GM12878 (cell line): ENCODE results near the gene ATP5PO. TPM values are rescaled to one million over a fixed set of nuclear protein-coding genes. Genes with fewer than 3 reads are reported as not detected.

Experiments
- ATF2 ChIP-seq: IDR thresholded peaks from 2 replicates; pipeline ENCODE4 v1.6.1; 2012; ENCODE audit warnings: low read length, inconsistent platforms
- CBFB ChIP-seq: IDR thresholded peaks from 2 replicates; pipeline ENCODE4 v1.6.1; 2016; ENCODE audit warnings: antibody characterized with exemption, low read depth
- CBX5 ChIP-seq: sonication (generic); IDR thresholded peaks from 2 replicates; pipeline ENCODE4 v1.6.1; 2016; ENCODE audit warnings: low read depth, moderate library complexity, mild to moderate bottlenecking, inconsistent platforms
- E4F1 ChIP-seq: fragments of 450-650 bp; IDR thresholded peaks from 2 replicates; pipeline ENCODE4 v1.6.1; 2018; ENCODE audit warnings: borderline replicate concordance, mild to moderate bottlenecking; ENCODE audit not compliant: partially characterized antibody
- EED ChIP-seq: sonication (generic); IDR thresholded peaks from 2 replicates; pipeline ENCODE4 v1.6.1; 2016; ENCODE audit warnings: antibody characterized with exemption, low read depth
- IRF5 ChIP-seq: fragments of 450-650 bp; IDR thresholded peaks from 2 replicates; pipeline ENCODE4 v1.6.1; 2017; ENCODE audit warnings: borderline replicate concordance
- JUNB ChIP-seq: IDR thresholded peaks from 2 replicates; pipeline ENCODE4 v1.6.1; 2016; ENCODE audit warnings: antibody characterized with exemption, mild to moderate bottlenecking
- MLLT1 ChIP-seq: fragments of 450-650 bp; IDR thresholded peaks from 2 replicates; pipeline ENCODE4 v1.6.1; 2016; ENCODE audit warnings: mild to moderate bottlenecking
- MTA3 ChIP-seq: IDR thresholded peaks from 2 replicates; pipeline ENCODE4 v1.6.1; 2012; ENCODE audit warnings: low read length, inconsistent platforms, borderline replicate concordance
- MYC ChIP-seq: IDR thresholded peaks from 2 replicates; pipeline ENCODE4 v1.6.1; 2011; ENCODE audit warnings: mild to moderate bottlenecking, low read length, moderate library complexity, inconsistent platforms; ENCODE audit not compliant: insufficient read depth, insufficient replicate concordance, insufficient read length, severe bottlenecking
- NRF1 ChIP-seq: conservative IDR thresholded peaks from 2 replicates; pipeline ENCODE4 v1.6.1; 2011; ENCODE audit warnings: mild to moderate bottlenecking, low read depth, low read length, improper control_type of control experiment
- SKIL ChIP-seq: fragments of 450-650 bp; IDR thresholded peaks from 2 replicates; pipeline ENCODE4 v1.6.1; 2017; ENCODE audit warnings: mild to moderate bottlenecking, low read depth, inconsistent platforms; ENCODE audit not compliant: poor library complexity, severe bottlenecking
- SP1 ChIP-seq: IDR thresholded peaks from one replicate; pipeline ENCODE4 v1.6.1; 2011; ENCODE audit warnings: low read depth, low read length
- STAT3 ChIP-seq: IDR thresholded peaks from 2 replicates; pipeline ENCODE4 v1.6.1; 2011; ENCODE audit warnings: low read depth, low read length, improper control_type of control experiment
- SUZ12 ChIP-seq: fragments of 200-600 bp; sonication (generic); IDR thresholded peaks from one replicate; pipeline ENCODE4 v1.6.1; 2018; ENCODE audit warnings: antibody characterized with exemption, mild to moderate bottlenecking; ENCODE audit not compliant: unreplicated experiment
- TAF1 ChIP-seq: IDR thresholded peaks from 2 replicates; pipeline ENCODE4 v1.6.1; 2011; ENCODE audit warnings: mild to moderate bottlenecking, low read depth, low read length, borderline replicate concordance
- TCF12 ChIP-seq: IDR thresholded peaks from 2 replicates; pipeline ENCODE4 v1.6.1; 2011; ENCODE audit warnings: low read depth, mild to moderate bottlenecking, low read length
- USF1 ChIP-seq: IDR thresholded peaks from 2 replicates; pipeline ENCODE4 v1.6.1; 2011; ENCODE audit warnings: borderline replicate concordance, low read depth, mild to moderate bottlenecking, moderate library complexity, mixed read lengths, low read length; ENCODE audit not compliant: insufficient read depth; ENCODE audit errors: extremely low read length
- YY1 ChIP-seq: IDR thresholded peaks from 2 replicates; pipeline ENCODE4 v1.6.1; 2011; ENCODE audit warnings: low read depth, mild to moderate bottlenecking, low read length
- polyA plus RNA-seq, 11 experiments: library from polyadenylated mRNA; depleted of rRNA in 4 of 11; unstranded in 6 of 11; stranded (reverse) in 5 of 11; fragments of >200 nt; fragmentation: Nextera tagmentation in 4 of 11; fragmentation: Illumina TruSeq in 1 of 11; extraction: Ambion mirVana in 4 of 11; extraction: Trizol in 1 of 11; gene quantifications; 1 replicate in 1 of 11; 2 replicates in 10 of 11; pipeline versions ENCODE4 v1.2.1 to v1.2.3, GENCODE V29; 2011 to 2016; ENCODE audit warnings: inconsistent platforms in 2 of 11, missing spikeins in 2 of 11, low read depth in 1 of 11
- total RNA-seq, 4 experiments: library from RNA; depleted of rRNA in 3 of 4; stranded (reverse); fragments of >200 nt in 3 of 4; fragmentation: Illumina TruSeq in 1 of 4; extraction: Trizol in 1 of 4; gene quantifications; 2 replicates each; pipeline versions ENCODE4 v1.2.1 to v1.2.3, GENCODE V29; 2013 to 2021

ATP5PO gene
- total and polyA plus RNA-seq, 10 of the 15 experiments (the other 5 are each of a cell fraction or from before 2014, with no cell fraction given): 251 to 1,656 (median 470) TPM

GRCh38 chr21:33949516-33950430, 34.2 kb upstream of the ATP5PO start (continued):
- peak; percentile 31; the same call in 1 of the 2 replicates for TF ChIP-seq TCF12
- TF ChIP-seq STAT3: no peak
- no peak for TF ChIP-seq SUZ12
- TF ChIP-seq USF1: no peak
- peak; percentile 88; the same call in 1 of the 2 replicates for TF ChIP-seq CBFB
- TF ChIP-seq CBX5: no peak
- no peak for TF ChIP-seq TAF1
- TF ChIP-seq ATF2: no peak
- no peak for TF ChIP-seq NRF1
- TF ChIP-seq EED: peak; percentile 96
- 0 out of 2 replicates have a peak, but pooled peaks have one; percentile 30 for TF ChIP-seq YY1
- TF ChIP-seq SP1: peak; percentile 52
- TF ChIP-seq MTA3: peak; percentile 77; the same call in 1 of the 2 replicates
- no peak for TF ChIP-seq E4F1
- TF ChIP-seq MYC: no peak
- TF ChIP-seq SKIL: no peak
- peak; percentile 88 for TF ChIP-seq JUNB
- no peak for TF ChIP-seq IRF5
- TF ChIP-seq MLLT1: peak; percentile 86
